Measurements from ENCODE around the gene MN1.

Gene MN1

GRCh38 chr22:27716074-27716473, 85.5 kb downstream of the MN1 start:
- DNase-seq (ENCODE audit: low spot score) = no peak

- no peak for DNase-seq (ENCODE audit: low spot score)
Measured at GRCh38 chr22:27715106-27715505, 86.5 kb downstream of the MN1 start.

- DNase-seq (ENCODE audit: low spot score) = peak; percentile 15
Measured at GRCh38 chr22:27714068-27714467, 87.5 kb downstream of the MN1 start.

- no peak for DNase-seq (ENCODE audit: low spot score)
Measured at GRCh38 chr22:27713461-27713860, 88.1 kb downstream of the MN1 start.

- DNase-seq (ENCODE audit: low spot score) = no peak
Measured at GRCh38 chr22:27711756-27712155, 89.8 kb downstream of the MN1 start.

GRCh38 chr22:27711012-27711411, 90.5 kb downstream of the MN1 start:
- DNase-seq (ENCODE audit: low spot score) = no peak

GRCh38 chr22:27709919-27710675, 91.5 kb downstream of the MN1 start:
- DNase-seq (ENCODE audit: low spot score) = no peak

- no peak for DNase-seq (ENCODE audit: low spot score)
Measured at GRCh38 chr22:27706489-27706888, 95.1 kb downstream of the MN1 start.

- DNase-seq (ENCODE audit: low spot score) = no peak
Measured at GRCh38 chr22:27705408-27706080, 96.0 kb downstream of the MN1 start.

GRCh38 chr22:27704581-27704980, 97.0 kb downstream of the MN1 start:
- no peak for DNase-seq (ENCODE audit: low spot score)

- no peak for DNase-seq (ENCODE audit: low spot score)
Measured at GRCh38 chr22:27699383-27700019, 102.1 kb downstream of the MN1 start.

- no peak for DNase-seq (ENCODE audit: low spot score)
Measured at GRCh38 chr22:27698813-27699212, 102.7 kb downstream of the MN1 start.
